Activated CD4-positive, alpha-beta T cell treated with anti-CD3 and anti-CD28 coated beads, Interleukin-2, amount 10 ng/mL, durations not matched to agents 7 days and 5 days (primary cell): ENCODE results near the gene ANKRD9. TPM values are rescaled to one million over a fixed set of nuclear protein-coding genes. Genes with fewer than 3 reads are reported as not detected.
A peak's percentile ranks its signal among the peaks of the same experiment; 100 is the strongest.

ENCODE experiments used
- CTCF ChIA-PET: fragments of 350-600 bp; sonication (Branson Sonifier 250); formaldehyde crosslinking; loops from one replicate; lab custom pipeline; 2021; ENCODE audit warnings: antibody characterized with exemption; lab: Charles Lee
- POLR2A ChIA-PET: fragments of 350-600 bp; sonication (Branson Sonifier 250); formaldehyde crosslinking; loops from one replicate; lab custom pipeline; 2021; ENCODE audit warnings: antibody characterized with exemption; lab: Charles Lee
- DNase-seq: peaks from one replicate; pipeline ENCODE4 v3.0.0-alpha.2; 2020
- H3K27ac Mint-ChIP-seq: one replicate; pipeline ENCODE4 v1.8.0; 2021; ENCODE audit warnings: mild to moderate bottlenecking, moderate library complexity, mixed read lengths
- H3K27me3 Mint-ChIP-seq: one replicate; pipeline ENCODE4 v1.8.0; 2021; ENCODE audit warnings: mixed read lengths
- H3K36me3 Mint-ChIP-seq: one replicate; pipeline ENCODE4 v1.8.0; 2021; ENCODE audit warnings: low read depth, mixed read lengths
- H3K4me1 Mint-ChIP-seq: one replicate; pipeline ENCODE4 v1.8.0; 2021; ENCODE audit warnings: mixed read lengths
- H3K4me3 Mint-ChIP-seq: one replicate; pipeline ENCODE4 v1.8.0; 2021; ENCODE audit warnings: mild to moderate bottlenecking, moderate library complexity, mixed read lengths
- H3K9me3 Mint-ChIP-seq: one replicate; pipeline ENCODE4 v1.8.0; 2021; ENCODE audit warnings: mixed read lengths
- total RNA-seq, 2 experiments: library from RNA; stranded (reverse); gene quantifications; one replicate each; pipeline ENCODE4 v1.2.3, GENCODE V29; 2021

ANKRD9 gene
- total RNA-seq, 2 experiments from 2014 or later = 4.9 to 6.2 TPM

- Mint-ChIP-seq H3K9me3 (no peaks in the 10 kb centered on the region), H3K27me3 (no peaks in the 10 kb centered on the region), H3K4me1 (no peaks in the 10 kb centered on the region), H3K36me3 (no peaks in the 10 kb centered on the region), H3K4me3 (no peak overlapping the region), H3K27ac (no peak overlapping the region)
- POLR2A ChIA-PET = no interaction called here
- no peak for DNase-seq
- CTCF ChIA-PET = interaction anchor here (2.0 kb wide), 1 partner anchor 14 kb away, joined by 5 read pairs; no protein-coding TSS in a partner anchor
Measured at GRCh38 chr14:102485693-102486512, 23.7 kb downstream of the ANKRD9 start.

GRCh38 chr14:102484316-102484715 lies 25.3 kb downstream of the ANKRD9 start:
- POLR2A ChIA-PET = no interaction called here
- DNase-seq = no peak
- CTCF ChIA-PET = no interaction called here
- no peaks in the 10 kb centered on the region for H3K36me3 Mint-ChIP-seq
- H3K27me3 Mint-ChIP-seq = no peaks in the 10 kb centered on the region
- no peaks in the 10 kb centered on the region for H3K9me3 Mint-ChIP-seq
- peaks cover 6% of the 10 kb centered on the region for H3K4me1 Mint-ChIP-seq
- no peak overlapping the region for H3K27ac Mint-ChIP-seq
- H3K4me3 Mint-ChIP-seq = no peak overlapping the region

GRCh38 chr14:102481791-102482238 lies 27.8 kb downstream of the ANKRD9 start:
- H3K4me3 Mint-ChIP-seq = no peak overlapping the region
- ChIA-PET CTCF (no interaction called here), POLR2A (no interaction called here)
- H3K27me3 Mint-ChIP-seq = no peaks in the 10 kb centered on the region
- H3K36me3 Mint-ChIP-seq = no peaks in the 10 kb centered on the region
- DNase-seq = no peak
- H3K9me3 Mint-ChIP-seq = no peaks in the 10 kb centered on the region
- no peak overlapping the region for H3K27ac Mint-ChIP-seq
- peaks cover 6% of the 10 kb centered on the region for H3K4me1 Mint-ChIP-seq

DNA sequence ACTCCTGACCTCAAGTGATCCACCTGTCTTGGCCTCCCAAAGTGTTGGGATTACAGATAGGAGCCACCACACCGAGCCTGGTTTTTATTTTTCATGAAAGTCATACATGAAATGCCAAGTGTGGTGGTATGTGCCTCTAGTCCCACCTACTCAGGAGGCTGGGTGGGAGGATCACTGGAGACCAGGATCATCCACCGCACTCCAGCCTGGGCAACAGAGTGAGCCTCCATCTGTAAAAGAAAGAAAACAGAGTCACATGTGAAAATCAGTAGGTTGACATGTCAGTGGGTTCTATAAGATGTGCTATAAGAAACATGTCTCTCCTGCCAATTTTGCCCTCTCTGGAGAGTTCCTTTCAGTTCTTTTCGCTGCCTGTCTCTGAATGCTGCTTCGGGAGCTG lies 28.2 kb downstream of the ANKRD9 start:
- H3K4me1 Mint-ChIP-seq = peaks cover 6% of the 10 kb centered on the region
- POLR2A ChIA-PET = no interaction called here
- H3K36me3 Mint-ChIP-seq = no peaks in the 10 kb centered on the region
- H3K27ac Mint-ChIP-seq = no peak overlapping the region
- CTCF ChIA-PET = no interaction called here
- no peaks in the 10 kb centered on the region for H3K9me3 Mint-ChIP-seq
- no peaks in the 10 kb centered on the region for H3K27me3 Mint-ChIP-seq
- DNase-seq = no peak
- no peak overlapping the region for H3K4me3 Mint-ChIP-seq

DNA sequence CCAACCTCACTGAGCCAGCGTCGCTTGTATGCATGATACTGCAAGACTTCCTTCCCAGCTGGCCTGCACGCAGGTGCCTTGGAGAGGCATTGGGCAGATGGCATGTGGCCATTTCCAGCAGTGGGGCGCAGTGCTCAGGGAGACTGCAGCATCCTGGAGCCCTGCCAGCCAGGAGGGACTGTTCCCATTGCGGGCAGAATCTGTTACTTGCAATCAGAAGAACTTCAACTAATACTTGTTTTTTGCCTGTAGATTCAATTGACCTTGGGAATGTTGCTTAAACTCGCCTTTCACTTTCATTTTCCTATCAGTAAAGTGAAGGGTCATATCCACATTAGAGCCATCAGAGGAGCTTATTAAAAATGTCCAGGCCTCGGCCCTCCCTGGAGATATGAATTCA lies 29.8 kb downstream of the ANKRD9 start:
- no peak overlapping the region for H3K4me3 Mint-ChIP-seq
- peaks cover 6% of the 10 kb centered on the region for H3K4me1 Mint-ChIP-seq
- H3K27me3 Mint-ChIP-seq = no peaks in the 10 kb centered on the region
- no peaks in the 10 kb centered on the region for H3K9me3 Mint-ChIP-seq
- no peaks in the 10 kb centered on the region for H3K36me3 Mint-ChIP-seq
- ChIA-PET CTCF (interaction anchor here (0.5 to 1.5 kb wide), 2 partner anchors 20 to 758 kb away, joined by 3 read pairs; no protein-coding TSS in a partner anchor), POLR2A (no interaction called here)
- no peak for DNase-seq
- peak overlapping the region; percentile 46 for H3K27ac Mint-ChIP-seq

DNA sequence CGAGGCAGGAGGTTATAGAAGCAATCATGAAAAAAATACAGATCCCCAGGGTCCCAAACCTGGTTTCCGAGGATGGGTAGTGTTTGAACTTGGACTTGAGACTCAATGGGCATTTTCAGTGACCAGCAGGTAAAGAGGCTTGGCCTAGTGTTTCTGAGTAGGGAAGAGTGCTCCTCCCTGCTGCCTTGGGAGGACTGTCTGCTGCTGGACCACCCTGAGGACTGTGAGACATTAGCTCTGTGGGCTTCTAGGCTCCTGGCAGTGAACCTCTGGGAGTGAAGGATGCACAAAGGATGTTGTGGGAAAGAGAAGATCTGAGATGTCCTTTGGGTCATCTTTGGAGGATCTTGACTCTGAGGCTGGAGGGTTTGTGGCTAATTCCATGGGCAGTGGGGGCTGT lies 30.5 kb downstream of the ANKRD9 start:
- Mint-ChIP-seq H3K9me3 (no peaks in the 10 kb centered on the region), H3K27ac (peak overlapping the region; percentile 56), H3K27me3 (no peaks in the 10 kb centered on the region), H3K4me1 (peaks cover 6% of the 10 kb centered on the region), H3K4me3 (no peak overlapping the region), H3K36me3 (no peaks in the 10 kb centered on the region)
- no peak for DNase-seq
- ChIA-PET CTCF (interaction anchor here (1.5 kb wide), 1 partner anchor 21 kb away, joined by 3 read pairs; no protein-coding TSS in a partner anchor), POLR2A (no interaction called here)

GRCh38 chr14:102474934-102475333 lies 34.6 kb downstream of the ANKRD9 start:
- H3K27me3 Mint-ChIP-seq = no peaks in the 10 kb centered on the region
- peaks cover 3% of the 10 kb centered on the region for H3K36me3 Mint-ChIP-seq
- H3K27ac Mint-ChIP-seq = no peak overlapping the region
- ChIA-PET CTCF (no interaction called here), POLR2A (no interaction called here)
- no peaks in the 10 kb centered on the region for H3K9me3 Mint-ChIP-seq
- peaks cover 15% of the 10 kb centered on the region for H3K4me1 Mint-ChIP-seq
- H3K4me3 Mint-ChIP-seq = no peak overlapping the region
- DNase-seq = no peak

DNA sequence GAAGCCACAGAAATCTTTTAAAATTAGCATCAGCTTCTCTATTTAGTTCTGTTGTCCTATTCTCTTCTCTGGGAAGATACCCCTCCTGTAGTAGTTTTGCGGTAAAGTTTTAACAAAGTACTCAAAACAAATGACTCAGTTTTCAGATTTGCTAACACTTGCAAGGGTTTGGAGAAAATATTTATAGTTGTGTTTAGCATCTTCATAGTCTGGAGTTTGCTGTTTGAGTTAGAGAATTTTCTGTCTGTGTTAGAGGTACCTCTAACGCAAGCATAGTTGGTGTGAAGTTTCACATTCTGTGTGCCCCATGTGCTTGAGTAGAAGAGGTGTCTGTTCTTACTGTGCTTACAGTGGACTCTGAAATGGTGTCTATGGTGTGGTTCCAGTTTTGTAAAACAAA lies 36.0 kb downstream of the ANKRD9 start:
- no peak overlapping the region for H3K27ac Mint-ChIP-seq
- POLR2A ChIA-PET = no interaction called here
- H3K4me3 Mint-ChIP-seq = no peak overlapping the region
- no peaks in the 10 kb centered on the region for H3K27me3 Mint-ChIP-seq
- no peak for DNase-seq
- CTCF ChIA-PET = no interaction called here
- peaks cover under 1% of the 10 kb centered on the region for H3K9me3 Mint-ChIP-seq
- peaks cover 5% of the 10 kb centered on the region for H3K36me3 Mint-ChIP-seq
- peaks cover 10% of the 10 kb centered on the region for H3K4me1 Mint-ChIP-seq

DNA sequence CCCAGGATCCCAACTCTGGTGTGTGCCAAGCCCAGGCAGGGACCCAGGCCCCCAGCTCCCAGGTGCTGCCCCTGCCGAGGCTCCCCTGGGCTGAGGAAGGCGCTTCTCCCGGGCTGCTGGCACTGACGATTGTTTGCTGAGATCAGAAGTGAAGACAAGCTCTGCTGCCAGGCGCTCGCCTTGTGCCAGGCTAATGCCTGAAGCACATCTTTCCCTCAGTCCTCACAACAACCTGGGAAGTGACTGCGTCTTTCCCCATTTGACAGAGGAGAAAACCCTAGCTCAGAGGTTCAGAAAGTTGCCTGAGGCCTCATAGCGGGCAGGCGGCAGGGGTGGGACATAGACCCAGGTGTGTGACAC lies 36.8 kb downstream of the ANKRD9 start:
- DNase-seq = no peak
- ChIA-PET CTCF (interaction anchor here (1.0 to 2.3 kb wide), 2 partner anchors 14 to 15 kb away, joined by 4 to 5 read pairs; no protein-coding TSS in a partner anchor), POLR2A (no interaction called here)
- H3K36me3 Mint-ChIP-seq = peaks cover 8% of the 10 kb centered on the region
- H3K4me1 Mint-ChIP-seq = peaks cover 10% of the 10 kb centered on the region
- peaks cover 3% of the 10 kb centered on the region for H3K9me3 Mint-ChIP-seq
- H3K4me3 Mint-ChIP-seq = no peak overlapping the region
- no peak overlapping the region for H3K27ac Mint-ChIP-seq
- no peaks in the 10 kb centered on the region for H3K27me3 Mint-ChIP-seq

GRCh38 chr14:102471921-102472790 lies 37.4 kb downstream of the ANKRD9 start:
- Mint-ChIP-seq H3K4me3 (no peak overlapping the region), H3K27me3 (no peaks in the 10 kb centered on the region), H3K9me3 (peaks cover 3% of the 10 kb centered on the region), H3K27ac (no peak overlapping the region), H3K36me3 (peaks cover 8% of the 10 kb centered on the region), H3K4me1 (peaks cover 10% of the 10 kb centered on the region)
- DNase-seq = no peak
- POLR2A ChIA-PET = no interaction called here
- CTCF ChIA-PET = interaction anchor here (1.0 to 2.3 kb wide), 3 partner anchors 14 to 28 kb away, joined by 4 to 6 read pairs (median 5); no protein-coding TSS in a partner anchor

DNA sequence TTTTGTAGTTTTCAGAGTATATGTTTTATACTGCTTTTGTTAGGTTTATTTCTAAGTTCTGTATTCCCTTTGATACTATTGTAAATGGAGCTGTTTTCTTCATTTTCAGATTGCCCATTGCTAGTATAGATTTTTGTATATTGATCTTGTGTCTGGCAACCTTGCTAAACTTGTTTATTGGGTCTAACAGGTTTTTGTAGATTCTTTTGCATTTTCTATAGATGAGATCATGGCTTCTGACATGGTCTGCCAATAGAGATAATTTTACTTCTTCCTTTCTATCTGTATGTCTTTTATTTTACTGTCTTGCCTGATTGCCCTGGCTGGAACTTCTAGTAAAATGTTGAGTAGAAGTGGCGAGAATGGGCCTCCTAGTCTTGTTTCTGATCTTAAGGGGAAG lies 40.3 kb downstream of the ANKRD9 start:
- DNase-seq = no peak
- ChIA-PET CTCF (interaction anchor here (0.5 to 0.6 kb wide), 2 partner anchors 8 to 9 kb away, joined by 3 to 4 read pairs; no protein-coding TSS in a partner anchor), POLR2A (no interaction called here)
- Mint-ChIP-seq H3K27ac (no peak overlapping the region), H3K27me3 (no peaks in the 10 kb centered on the region), H3K36me3 (peaks cover 8% of the 10 kb centered on the region), H3K4me3 (no peak overlapping the region), H3K9me3 (peaks cover 3% of the 10 kb centered on the region), H3K4me1 (peaks cover 11% of the 10 kb centered on the region)

GRCh38 chr14:102464846-102465341 lies 44.7 kb downstream of the ANKRD9 start:
- peaks cover 7% of the 10 kb centered on the region for H3K4me1 Mint-ChIP-seq
- CTCF ChIA-PET = no interaction called here
- peaks cover 3% of the 10 kb centered on the region for H3K9me3 Mint-ChIP-seq
- no peak overlapping the region for H3K4me3 Mint-ChIP-seq
- H3K27me3 Mint-ChIP-seq = no peaks in the 10 kb centered on the region
- peaks cover 4% of the 10 kb centered on the region for H3K36me3 Mint-ChIP-seq
- POLR2A ChIA-PET = no interaction called here
- DNase-seq = no peak
- H3K27ac Mint-ChIP-seq = no peak overlapping the region

DNA sequence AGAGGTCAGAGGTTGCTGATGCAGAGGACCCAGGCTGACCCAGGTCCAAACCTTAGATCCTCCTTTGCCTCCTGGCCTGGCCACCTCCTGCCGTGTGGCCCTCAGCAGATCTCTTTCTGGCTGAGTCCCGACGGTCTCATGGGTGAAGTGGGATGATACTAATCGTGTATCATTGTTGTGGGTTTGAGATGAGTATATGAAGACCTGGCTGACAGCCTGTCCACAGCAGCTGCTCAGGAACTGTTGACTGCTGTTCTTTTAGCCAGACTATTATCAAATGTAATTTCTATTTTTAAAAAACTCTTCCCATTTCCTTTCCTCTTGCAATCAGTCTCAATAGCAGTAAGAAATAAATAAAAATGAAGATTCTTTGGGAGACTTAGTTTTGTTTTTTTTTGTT lies 45.6 kb downstream of the ANKRD9 start:
- peaks cover 3% of the 10 kb centered on the region for H3K9me3 Mint-ChIP-seq
- CTCF ChIA-PET = no interaction called here

More for the DNA sequence above, 45.6 kb downstream of the ANKRD9 start:
- peaks cover 2% of the 10 kb centered on the region for H3K36me3 Mint-ChIP-seq
- no peak overlapping the region for H3K27ac Mint-ChIP-seq
- no peak for DNase-seq
- H3K4me1 Mint-ChIP-seq = peaks cover 7% of the 10 kb centered on the region
- POLR2A ChIA-PET = no interaction called here
- no peaks in the 10 kb centered on the region for H3K27me3 Mint-ChIP-seq
- no peak overlapping the region for H3K4me3 Mint-ChIP-seq
